GM18861 (cell line): ENCODE measurements around the gene BCL2L14.

Source experiments
- ATAC-seq: cut with Tn5 transposase; IDR thresholded peaks from one replicate; pipeline ENCODE4 v1.9.1; 2021; ENCODE audit not compliant: unreplicated experiment

The BCL2L14 gene

GRCh38 chr12:12051668-12052067, 19.1 kb upstream of the BCL2L14 start:
- no peak for ATAC-seq

- no peak for ATAC-seq
Measured at GRCh38 chr12:12054993-12055392, 15.7 kb upstream of the BCL2L14 start.

- no peak for ATAC-seq
Measured at GRCh38 chr12:12056951-12057350, 13.8 kb upstream of the BCL2L14 start.

DNA sequence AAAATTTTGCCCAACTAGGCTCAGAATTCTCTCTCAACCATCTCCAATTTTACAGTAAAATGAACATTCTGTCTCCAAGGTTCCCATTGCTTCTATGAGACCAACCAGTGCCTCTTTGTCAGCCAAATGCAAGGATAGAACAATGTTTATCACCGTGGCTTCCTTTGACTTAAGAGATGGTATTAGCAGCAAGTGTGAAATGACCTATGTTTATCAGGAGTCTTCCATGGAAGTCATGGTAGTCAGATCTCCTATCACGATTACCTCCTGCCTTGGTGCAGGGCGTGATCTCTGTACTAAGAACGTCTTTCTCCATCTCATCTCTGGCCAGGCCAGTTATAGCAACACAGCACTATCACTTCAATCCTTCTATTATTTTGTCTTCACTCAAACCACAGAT, 6.1 kb upstream of the BCL2L14 start:
- ATAC-seq, result no peak

DNA sequence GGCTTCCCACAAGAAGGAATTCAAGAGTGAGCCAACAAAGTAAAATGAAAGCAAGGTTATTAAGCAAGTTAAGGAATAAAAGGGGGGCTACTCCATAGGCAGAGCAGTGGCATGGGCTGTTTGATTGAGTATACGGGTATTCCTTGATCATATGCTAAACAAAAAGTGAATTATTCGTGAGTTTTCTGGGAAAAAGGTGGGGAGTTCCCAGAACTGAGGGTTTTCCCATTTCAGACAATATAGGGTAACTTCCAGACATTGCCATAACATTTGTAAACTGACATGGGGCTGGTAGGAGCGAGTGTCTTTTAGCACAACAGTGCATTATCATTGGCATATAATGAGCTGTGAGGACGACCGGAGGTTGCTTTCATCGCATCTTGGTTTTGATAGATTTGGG, 2.0 kb upstream of the BCL2L14 start:
- no peak for ATAC-seq

DNA sequence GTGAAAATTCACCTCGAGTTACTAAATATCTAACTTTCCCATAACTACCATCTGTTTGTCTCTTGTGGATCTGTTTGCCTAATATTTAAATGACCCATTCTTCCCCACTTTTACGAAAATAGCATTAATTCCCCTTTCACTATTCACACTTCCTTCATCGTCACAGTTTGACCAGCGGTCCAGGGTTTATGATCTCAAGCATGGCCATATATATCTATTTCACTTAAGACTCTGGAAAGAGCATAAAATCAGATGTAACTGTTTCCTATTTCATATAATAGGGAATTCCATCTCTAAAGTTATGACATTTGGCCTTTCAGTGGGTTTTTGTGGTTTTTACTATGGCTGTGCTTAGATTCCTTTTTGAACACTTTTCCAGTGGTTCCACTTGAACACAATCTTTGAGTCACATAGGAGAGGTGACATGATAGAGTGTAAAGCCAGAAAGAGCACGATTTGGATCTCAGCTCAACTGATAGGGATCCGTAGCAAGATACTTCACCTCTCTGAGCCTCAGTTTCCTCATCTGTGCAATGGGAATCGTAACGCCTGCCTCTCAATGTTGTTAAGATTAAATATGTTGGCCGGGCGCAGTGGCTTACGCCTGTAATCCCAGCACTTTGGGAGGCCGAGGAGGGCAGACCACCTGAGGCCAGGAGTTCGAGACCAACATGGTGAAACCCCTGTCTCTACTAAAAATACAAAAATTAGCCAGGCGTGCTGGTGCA, 754 bp upstream of the BCL2L14 start:
- no peak for ATAC-seq

- ATAC-seq, result peak; percentile 48
Measured at GRCh38 chr12:12072064-12072760, 1.5 kb downstream of the BCL2L14 start.

DNA sequence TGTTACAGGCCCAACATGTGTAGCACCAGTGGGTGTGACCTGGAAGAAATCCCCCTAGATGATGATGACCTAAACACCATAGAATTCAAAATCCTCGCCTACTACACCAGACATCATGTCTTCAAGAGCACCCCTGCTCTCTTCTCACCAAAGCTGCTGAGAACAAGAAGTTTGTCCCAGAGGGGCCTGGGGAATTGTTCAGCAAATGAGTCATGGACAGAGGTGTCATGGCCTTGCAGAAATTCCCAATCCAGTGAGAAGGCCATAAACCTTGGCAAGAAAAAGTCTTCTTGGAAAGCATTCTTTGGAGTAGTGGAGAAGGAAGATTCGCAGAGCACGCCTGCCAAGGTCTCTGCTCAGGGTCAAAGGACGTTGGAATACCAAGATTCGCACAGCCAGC, 8.6 kb downstream of the BCL2L14 start:
- no peak for ATAC-seq

DNA sequence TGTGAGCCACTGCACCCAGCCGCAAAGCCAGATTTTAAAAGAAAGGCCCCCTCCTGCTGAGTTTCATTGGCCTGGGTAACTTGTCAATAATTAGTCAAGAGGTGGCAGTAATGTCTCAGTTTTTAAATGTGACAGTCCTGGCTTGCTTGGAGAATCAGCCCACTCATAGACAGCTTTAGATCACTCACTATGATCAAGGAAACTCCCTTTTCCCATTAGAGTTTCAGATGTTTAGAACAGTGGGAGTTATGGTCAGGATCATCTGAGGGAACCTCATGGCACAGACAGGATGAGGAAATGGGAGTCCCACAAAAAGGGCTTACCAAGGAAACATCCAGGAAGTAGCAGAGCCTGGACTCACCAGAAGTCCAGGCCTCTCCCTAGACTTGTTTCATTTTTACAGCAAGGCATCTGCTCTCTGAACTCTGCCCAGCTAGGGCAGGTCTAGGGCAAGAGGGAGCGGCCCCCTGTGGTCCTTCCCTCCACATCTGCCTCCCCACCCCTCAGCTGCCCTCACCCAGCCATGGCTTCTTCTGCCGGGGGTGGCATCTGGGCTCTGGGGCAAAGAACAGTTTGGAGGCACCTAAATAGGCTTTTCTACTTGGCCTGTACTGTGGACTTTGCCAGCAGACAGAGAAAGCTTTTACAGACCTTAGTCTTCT, 11.2 kb downstream of the BCL2L14 start:
- peak; percentile 60 for ATAC-seq

- no peak for ATAC-seq
Measured at GRCh38 chr12:12083688-12084087, 12.9 kb downstream of the BCL2L14 start.

- ATAC-seq, result no peak
Measured at GRCh38 chr12:12086362-12086761, 15.6 kb downstream of the BCL2L14 start.

DNA sequence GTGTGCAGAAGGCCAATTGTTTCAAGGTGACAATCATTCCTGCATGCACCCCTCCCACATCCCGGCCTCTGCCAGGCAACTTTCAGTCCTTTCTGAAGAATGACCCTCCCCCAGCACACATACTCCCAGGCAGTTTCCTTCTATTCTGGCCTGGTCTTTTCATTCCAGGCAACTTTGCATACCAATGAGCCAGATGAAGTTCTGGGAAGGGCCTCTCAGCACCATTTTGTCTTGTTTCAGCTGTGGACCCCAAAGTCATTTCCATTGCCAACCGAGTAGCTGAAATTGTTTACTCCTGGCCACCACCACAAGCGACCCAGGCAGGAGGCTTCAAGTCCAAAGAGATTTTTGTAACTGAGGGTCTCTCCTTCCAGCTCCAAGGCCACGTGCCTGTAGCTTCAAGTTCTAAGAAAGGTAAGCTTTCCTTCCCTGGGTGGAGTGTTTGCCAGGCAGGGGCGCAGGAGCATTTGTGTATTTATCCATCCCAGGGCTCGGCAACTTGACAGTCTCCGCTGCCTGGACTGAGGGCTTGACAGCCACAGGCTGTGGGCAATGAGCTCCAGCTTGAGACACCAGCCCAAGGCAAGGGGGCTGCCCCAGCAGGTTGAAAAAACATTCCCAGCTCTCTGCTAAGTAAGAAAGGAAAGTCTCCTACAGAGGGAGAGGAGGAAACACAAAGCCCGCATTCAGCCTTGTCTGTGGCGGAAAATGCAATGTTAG, 16.4 kb downstream of the BCL2L14 start:
- no peak for ATAC-seq

- no peak for ATAC-seq
Measured at GRCh38 chr12:12087693-12088034, 16.9 kb downstream of the BCL2L14 start.

- no peak for ATAC-seq
Measured at GRCh38 chr12:12088147-12088546, 17.4 kb downstream of the BCL2L14 start.

DNA sequence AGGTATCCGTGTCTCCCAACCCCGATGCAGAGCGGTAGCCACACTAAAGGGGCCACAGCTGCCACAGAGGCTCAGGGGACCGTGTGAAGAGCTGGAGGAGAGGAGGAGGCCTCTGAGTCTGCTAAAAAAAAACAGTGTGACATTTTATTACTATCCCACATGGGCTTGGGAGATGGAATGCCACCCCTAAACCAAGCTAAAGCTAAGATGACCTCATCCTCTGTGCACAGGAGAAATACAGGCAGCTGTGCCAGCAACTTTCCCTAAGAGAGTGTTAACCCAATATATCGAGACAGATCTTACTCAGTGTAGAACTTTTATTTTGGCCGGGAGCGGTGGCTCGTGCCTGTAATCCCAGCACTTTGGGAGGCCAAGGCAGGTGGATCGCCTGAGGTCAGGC, 18.0 kb downstream of the BCL2L14 start:
- no peak for ATAC-seq

- no peak for ATAC-seq
Measured at GRCh38 chr12:12091071-12091470, 20.3 kb downstream of the BCL2L14 start.

DNA sequence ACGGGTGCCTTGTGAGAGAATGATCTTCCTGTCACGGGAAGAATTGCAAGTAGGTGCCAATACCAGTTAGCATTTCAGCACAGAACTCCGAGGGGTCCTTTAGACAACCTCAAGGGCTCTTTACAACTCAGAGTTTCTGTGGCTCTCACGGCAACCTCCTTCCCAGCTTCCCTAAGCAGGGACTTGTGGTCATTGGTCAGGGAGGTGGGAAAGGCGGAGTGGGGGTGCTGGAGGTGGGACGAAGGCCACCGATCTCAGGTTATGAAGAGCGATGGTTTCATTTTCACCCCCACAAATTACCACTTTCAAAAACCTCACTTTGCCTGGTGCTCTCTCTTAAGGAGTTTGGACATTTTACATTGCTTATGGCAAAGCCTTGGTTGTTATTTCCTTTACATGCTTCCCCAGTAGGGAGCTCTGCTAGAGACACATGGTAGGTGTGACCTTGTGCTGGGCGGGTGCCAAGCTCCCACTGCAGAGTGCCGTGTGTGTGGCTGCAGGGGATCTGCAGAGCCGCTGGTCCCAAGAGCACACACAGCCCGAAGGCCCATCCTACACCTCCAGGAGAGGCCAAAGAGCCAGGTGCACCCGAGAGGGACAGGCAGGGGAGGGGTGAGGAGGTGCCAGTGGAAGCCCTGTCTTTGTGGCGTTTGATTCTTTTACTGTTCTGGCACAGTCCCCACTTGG, 21.4 kb downstream of the BCL2L14 start:
- no peak for ATAC-seq

DNA sequence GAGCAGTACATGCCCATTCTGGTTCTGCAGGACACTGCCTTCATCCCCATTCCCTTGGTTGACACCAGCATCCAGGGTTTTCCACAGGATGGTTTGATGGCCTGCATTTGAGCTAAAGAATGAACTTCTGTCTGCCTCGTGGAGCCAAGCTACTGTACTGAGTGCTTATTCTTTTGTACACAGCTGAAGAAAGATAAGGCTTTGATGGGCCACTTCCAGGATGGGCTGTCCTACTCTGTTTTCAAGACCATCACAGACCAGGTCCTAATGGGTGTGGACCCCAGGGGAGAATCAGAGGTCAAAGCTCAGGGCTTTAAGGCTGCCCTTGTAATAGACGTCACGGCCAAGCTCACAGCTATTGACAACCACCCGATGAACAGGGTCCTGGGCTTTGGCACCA, 23.7 kb downstream of the BCL2L14 start:
- no peak for ATAC-seq

GRCh38 chr12:12095021-12095420, 24.3 kb downstream of the BCL2L14 start:
- ATAC-seq, result no peak

- no peak for ATAC-seq
Measured at GRCh38 chr12:12097891-12098690, 27.4 kb downstream of the BCL2L14 start.
